A549 treated with AZD2906 at 1 μM for 4 hours (cell line): Measurements from ENCODE around the gene GTF3C4. TPM values are rescaled to one million over a fixed set of nuclear protein-coding genes. Genes with fewer than 3 reads are reported as not detected.

Experiments
- total RNA-seq: library from RNA; stranded (reverse); fragments of 200-300 nt; extraction: Qiagen RNA extraction; gene quantifications from 5 replicates; pipeline ENCODE4 v1.2.3, GENCODE V29; 2022

GTF3C4 gene
- 16.0 to 18.7 TPM (median 16.8 TPM) in 5 replicates for total RNA-seq

DNA sequence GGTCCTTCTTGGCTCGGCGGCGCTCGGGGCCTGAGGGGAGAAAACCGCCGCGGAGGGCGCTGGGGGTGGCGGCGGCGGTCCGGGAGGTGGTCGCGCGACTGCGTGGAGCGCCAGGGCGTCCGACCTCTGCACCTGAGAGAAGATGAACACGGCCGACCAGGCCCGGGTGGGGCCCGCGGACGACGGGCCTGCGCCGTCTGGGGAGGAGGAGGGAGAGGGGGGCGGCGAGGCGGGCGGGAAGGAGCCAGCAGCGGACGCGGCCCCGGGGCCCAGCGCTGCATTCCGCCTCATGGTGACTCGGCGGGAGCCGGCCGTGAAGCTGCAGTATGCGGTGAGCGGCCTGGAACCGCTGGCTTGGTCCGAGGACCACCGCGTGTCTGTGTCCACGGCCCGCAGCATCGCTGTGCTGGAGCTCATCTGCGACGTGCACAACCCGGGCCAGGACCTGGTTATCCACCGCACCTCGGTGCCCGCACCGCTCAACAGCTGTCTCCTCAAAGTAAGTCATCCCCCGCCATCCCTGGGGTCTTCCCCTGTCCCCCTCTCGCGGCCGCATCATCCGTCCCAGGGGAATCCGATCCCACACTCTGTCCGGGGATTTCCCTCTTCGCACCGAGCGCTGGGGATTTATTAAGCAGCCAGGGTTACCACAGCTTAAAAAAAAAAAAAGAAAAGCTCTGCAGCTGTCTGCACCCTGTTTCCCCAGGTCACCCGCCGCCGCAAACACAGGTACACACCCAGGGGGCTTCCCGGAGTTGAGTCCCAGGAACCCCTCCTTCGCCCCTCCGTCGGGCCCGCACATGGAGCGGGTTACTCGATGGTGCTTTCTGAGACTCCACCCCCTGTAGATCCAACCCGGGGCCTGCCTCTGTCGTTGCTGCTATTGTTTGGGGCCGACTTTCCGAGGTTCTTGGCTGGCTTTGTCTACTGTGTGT is at the start of gene GTF3C4:
Gene GTF3C4, plus strand, starts transcription at position 8 of the 935 bp plus-strand sequence. Its CDS starts 135 bp downstream, at position 143.

DNA sequence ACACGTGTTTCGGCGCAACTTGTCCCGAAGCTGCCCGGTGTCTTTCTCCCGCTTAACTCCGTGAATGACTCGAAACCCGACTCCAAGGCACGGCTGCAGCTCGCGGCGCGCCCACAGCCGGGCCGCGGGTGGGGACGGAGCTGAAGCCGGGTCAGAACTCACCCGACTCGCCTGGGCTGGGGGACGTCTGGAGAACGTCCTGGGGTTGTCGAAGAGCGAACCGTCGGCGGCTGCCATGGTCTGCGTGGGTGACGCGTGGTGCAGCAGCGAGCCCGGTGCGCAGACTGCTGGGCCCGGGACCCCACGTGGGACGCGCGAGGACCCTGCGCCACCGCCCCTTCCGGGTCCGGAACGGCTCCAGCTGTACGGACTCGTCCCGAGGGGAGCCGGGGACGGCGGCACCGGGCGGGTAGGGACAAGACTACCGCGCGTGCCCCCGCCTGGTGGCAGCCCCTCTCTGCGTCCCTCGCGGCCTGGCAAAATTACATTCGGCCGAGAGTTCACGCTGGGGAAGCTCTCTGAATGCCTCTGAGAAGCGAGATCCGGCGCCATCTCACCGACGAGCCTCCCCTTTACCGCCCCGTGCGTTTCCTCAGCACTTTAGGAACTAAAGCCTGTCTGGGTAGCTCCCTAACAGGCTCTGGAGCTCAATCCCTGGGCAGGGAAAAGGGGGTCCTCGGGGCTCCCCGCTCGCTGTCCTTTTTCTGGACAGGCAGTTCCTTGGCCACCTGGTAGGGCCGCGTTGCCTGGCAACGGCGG is 387 bp upstream of the GTF3C4 start, which contains the start of gene DDX31:
Gene DDX31, minus strand, starts transcription at position 286 of the 759 bp plus-strand sequence. Its CDS starts 49 bp downstream, at position 237.

Other genes starting within 250 kb of the GTF3C4 start
- 0.02 to 0.03 TPM in 2 of 5 replicates, not detected in the others for gene BARHL1, start 87.9 kb upstream of the GTF3C4 start, total RNA-seq
- gene DDX31, start 481 bp upstream of the GTF3C4 start, total RNA-seq: 23.3 to 27.1 TPM (median 23.6 TPM) in 5 replicates
- 0.82 to 1.3 TPM (median 0.93 TPM) in 5 replicates for gene AK8, start 207.8 kb downstream of the GTF3C4 start, total RNA-seq
- 4.5 to 5.9 TPM (median 5.3 TPM) in 5 replicates for gene SPACA9, start 208.4 kb downstream of the GTF3C4 start, total RNA-seq